SU-DHL-6 (cell line): ENCODE results near the gene GHRHR.

Experiments
- EZH2phosphoT487 ChIP-seq: fragments of 200-600 bp; sonication (generic), shearing (Covaris generic); conservative IDR thresholded peaks from 2 replicates; pipeline ENCODE4 v1.6.1; 2018; ENCODE audit warnings: mild to moderate bottlenecking, antibody characterized with exemption, low read length, moderate library complexity, mixed read lengths
- TF ChIP-seq, protein P1 (sequence below): fragments of 200-600 bp; sonication (generic); IDR thresholded peaks from one replicate; pipeline ENCODE4 v1.5.1; 2017; ENCODE audit warnings: antibody characterized with exemption, mild to moderate bottlenecking, low read length, moderate library complexity; ENCODE audit not compliant: insufficient read depth, poor library complexity, severe bottlenecking

DNA sequence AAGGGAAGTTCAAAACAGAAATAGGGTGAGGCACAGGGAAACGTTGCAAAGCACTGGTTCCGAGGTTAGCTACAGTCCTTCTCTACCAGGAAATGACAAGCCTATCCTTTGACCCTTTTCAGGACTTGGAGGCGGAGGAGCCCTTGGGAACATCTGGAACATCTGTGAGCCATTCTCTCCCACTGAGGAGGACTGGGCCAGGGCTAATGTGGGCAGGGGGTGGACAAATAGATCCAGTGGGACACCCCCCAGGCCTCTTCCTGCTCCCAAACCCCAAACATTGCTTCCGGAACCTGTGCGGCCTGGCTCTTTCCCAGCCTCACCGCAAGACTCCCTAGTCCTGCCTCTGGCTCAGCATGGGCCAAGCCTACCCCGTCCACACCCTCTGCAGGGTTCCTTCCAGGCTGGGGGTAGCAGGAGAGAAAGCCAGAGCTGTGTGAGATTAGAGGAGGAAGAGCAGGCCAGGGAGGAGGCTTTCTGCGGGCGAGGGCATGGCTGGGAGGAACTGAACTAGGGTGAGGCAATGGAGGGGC, 36.5 kb downstream of the GHRHR start:
- TF ChIP-seq, protein P1, sequence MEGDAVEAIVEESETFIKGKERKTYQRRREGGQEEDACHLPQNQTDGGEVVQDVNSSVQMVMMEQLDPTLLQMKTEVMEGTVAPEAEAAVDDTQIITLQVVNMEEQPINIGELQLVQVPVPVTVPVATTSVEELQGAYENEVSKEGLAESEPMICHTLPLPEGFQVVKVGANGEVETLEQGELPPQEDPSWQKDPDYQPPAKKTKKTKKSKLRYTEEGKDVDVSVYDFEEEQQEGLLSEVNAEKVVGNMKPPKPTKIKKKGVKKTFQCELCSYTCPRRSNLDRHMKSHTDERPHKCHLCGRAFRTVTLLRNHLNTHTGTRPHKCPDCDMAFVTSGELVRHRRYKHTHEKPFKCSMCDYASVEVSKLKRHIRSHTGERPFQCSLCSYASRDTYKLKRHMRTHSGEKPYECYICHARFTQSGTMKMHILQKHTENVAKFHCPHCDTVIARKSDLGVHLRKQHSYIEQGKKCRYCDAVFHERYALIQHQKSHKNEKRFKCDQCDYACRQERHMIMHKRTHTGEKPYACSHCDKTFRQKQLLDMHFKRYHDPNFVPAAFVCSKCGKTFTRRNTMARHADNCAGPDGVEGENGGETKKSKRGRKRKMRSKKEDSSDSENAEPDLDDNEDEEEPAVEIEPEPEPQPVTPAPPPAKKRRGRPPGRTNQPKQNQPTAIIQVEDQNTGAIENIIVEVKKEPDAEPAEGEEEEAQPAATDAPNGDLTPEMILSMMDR: no peak
- TF ChIP-seq EZH2phosphoT487: no peak
